Hindlimb muscle (tissue), 1 donor: Measurements from ENCODE around the gene HOXC13. TPM values are rescaled to one million over a fixed set of nuclear protein-coding genes. Genes with fewer than 3 reads are reported as not detected.

Experiments used
- DNase-seq: peaks from one replicate; pipeline ENCODE4 v3.0.0-alpha.2; 2013
- polyA plus RNA-seq: library from polyadenylated mRNA; unstranded; fragments of 120-200 nt; gene quantifications from one replicate; pipeline ENCODE4 v1.2.1, GENCODE V29; 2013; ENCODE audit not compliant: insufficient read length

HOXC13 gene, protein sequence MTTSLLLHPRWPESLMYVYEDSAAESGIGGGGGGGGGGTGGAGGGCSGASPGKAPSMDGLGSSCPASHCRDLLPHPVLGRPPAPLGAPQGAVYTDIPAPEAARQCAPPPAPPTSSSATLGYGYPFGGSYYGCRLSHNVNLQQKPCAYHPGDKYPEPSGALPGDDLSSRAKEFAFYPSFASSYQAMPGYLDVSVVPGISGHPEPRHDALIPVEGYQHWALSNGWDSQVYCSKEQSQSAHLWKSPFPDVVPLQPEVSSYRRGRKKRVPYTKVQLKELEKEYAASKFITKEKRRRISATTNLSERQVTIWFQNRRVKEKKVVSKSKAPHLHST
- polyA plus RNA-seq, result 0.10 TPM

- DNase-seq, result peak; percentile 68
These were observed at the start of gene HOXC13 for GRCh38 chr12:53938326-53939140. HOXC13 (plus strand) TSS chr12:53938831; CDS start chr12:53938907, 76 bp downstream.

DNA sequence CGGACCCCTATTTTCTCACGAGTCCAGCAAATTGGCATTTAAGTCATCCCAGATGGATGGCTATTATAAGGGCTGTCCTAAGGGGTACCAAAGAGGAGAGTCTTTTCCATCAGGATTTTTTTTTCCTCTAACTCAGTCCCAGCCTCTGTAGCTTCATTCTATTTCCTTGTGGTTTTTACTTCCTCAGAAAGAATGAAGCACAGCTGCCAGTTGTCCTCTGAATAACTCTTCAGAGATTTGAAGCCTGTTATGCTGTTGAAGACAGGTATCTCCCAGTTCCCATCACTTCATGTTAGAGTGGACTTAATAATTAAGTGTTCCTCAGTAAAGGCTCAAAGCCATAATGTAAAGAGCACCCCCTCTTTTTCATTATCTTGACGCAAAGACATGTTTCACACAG is 48.5 kb upstream of the HOXC13 start:
- DNase-seq, result no peak

DNA sequence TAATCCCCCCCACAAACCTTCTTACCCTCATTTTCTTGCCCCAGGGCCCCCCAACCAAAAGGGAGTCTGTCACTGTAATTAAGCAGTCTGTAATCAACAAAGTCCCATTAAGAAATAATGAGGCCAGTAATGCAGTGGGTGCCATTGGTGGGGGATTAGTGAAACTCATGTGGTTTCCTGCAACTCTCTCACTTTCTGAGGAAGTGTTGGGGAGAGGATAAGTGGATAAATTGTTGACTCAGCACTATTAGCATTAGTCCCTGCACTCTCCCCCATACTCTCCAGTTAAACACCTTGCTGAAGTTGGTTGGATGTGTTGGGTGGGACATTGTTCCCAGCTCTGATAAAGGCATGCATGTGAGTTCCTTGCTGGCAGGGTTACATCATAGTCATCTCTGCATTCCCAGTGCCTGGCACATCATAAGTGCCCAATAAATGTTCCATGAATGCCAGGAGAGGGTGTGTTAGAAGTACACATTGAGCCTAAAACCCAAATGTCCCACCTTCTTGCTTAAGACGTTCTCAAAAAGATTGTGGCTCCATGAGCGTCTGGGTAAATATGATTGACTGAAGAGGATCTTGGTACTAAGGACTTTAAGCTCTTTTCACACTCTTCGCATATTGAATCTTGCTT is 45.8 kb upstream of the HOXC13 start:
- no peak for DNase-seq

GRCh38 chr12:53899230-53899629 is 39.4 kb upstream of the HOXC13 start:
- DNase-seq, result no peak

DNA sequence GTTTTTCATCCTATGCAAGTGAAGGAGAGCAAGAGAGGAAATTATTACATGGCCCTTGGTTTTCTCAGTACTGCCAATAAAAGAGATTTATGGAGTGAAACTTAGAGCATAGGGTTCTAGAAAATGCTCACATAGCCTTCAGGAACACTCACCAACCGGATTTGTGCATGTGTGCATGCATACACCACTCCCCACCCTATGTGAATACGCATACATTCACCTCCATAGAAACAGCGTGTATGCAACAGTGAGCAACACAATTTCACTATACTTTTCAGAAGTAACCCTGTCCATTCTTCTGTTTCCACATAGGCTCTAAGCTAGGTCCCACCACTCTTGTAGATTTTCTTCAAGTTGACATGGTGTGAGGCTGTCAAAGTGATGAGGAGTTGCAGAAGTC is 31.5 kb upstream of the HOXC13 start:
- DNase-seq, result no peak

DNA sequence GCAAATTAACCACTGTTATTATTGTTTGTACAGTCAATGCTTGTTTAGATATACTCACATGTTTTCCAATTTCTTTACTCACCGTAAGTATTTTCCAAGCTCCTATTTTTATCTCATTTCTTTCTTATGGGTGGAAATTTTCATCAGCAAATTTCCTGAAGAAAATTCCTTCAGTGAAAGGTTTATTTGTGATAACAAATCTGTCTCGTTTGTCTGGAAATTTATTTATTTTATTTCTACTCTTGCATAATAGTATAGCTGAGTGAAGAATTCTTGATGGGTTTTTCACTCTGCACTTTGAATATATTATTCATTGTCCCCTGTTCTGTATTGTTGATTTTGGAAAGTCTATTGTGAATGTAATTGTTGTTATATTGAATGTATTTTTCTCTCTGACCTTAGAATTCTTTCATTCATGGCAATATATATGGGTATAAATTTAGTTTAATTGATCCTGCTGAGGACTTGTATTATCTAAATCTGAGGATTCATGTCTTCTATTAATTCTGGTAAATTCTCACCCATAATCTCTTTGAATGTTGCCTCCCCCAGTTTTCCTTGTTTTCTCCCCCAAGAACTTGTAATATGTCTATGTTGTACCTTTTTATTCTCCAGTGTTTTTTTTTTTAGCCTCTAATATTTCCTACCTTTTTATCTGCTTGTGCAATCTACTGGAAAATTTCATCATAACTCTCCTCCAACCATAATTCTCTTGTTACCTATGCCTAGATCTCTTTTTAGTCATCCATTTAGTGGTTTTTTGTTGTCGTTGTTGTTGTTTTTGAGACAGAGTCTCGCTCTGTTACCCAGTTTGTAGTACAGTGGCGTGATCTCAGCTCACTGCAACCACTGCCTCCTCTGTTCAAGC is 21.6 kb upstream of the HOXC13 start:
- DNase-seq, result no peak

- no peak for DNase-seq
These were observed 13.9 kb upstream of the HOXC13 start for GRCh38 chr12:53924521-53925405.

GRCh38 chr12:53927220-53928029 is 11.2 kb upstream of the HOXC13 start:
- DNase-seq, result no peak

- no peak for DNase-seq
These were observed 10.4 kb upstream of the HOXC13 start for GRCh38 chr12:53928054-53928835.

- no peak for DNase-seq
These were observed 9.1 kb upstream of the HOXC13 start for GRCh38 chr12:53929527-53929926.

GRCh38 chr12:53930591-53931255 is 7.9 kb upstream of the HOXC13 start:
- no peak for DNase-seq

GRCh38 chr12:53931844-53932581 is 6.6 kb upstream of the HOXC13 start:
- no peak for DNase-seq

DNA sequence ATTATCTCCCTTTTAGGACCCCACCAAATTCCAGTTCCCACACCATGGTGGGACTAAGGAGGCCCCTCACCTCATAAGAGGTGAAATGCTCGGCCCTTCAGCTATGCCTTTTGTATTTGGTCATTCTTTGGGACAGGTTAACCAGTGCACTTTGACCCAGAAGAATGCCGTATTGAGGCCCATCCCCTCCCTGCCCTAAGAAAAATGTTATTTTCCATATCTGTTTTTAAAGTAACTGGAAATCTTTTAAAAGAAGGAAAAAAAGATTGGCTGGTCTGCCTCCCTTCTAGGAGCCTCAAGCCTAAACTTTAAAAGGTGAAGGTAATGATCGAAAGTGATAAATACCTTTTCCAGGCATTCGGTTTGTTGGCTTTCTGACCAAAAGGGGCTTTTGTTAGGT is 5.7 kb upstream of the HOXC13 start:
- DNase-seq, result no peak

- DNase-seq, result no peak
These were observed 3.0 kb upstream of the HOXC13 start for GRCh38 chr12:53935383-53936341.

- no peak for DNase-seq
These were observed 1.5 kb upstream of the HOXC13 start for GRCh38 chr12:53937099-53937498.

- DNase-seq, result no peak
These were observed 870 bp upstream of the HOXC13 start for GRCh38 chr12:53937596-53938325.
